Measurements from ENCODE around the gene FXYD1.
A peak's percentile ranks its signal among the peaks of the same experiment; 100 is the strongest.
"Not testable (repeated sequence)": the region's sequence is repeated elsewhere in the genome, so short reads cannot be mapped to it uniquely, and the experiment has no call there.

The FXYD1 gene

GRCh38 chr19:35125270-35125717, 13.3 kb upstream of the FXYD1 start:
- no peak for DNase-seq (ENCODE audit: low read depth)

GRCh38 chr19:35125749-35126623, 12.6 kb upstream of the FXYD1 start:
- no peak for DNase-seq (ENCODE audit: low read depth)

- no peak for DNase-seq (ENCODE audit: low read depth)
These were observed 12.0 kb upstream of the FXYD1 start for GRCh38 chr19:35126624-35126959.

- DNase-seq (ENCODE audit: low read depth) = no peak
These were observed 10.8 kb upstream of the FXYD1 start for GRCh38 chr19:35127871-35128270.

- no peak for DNase-seq (ENCODE audit: low read depth)
These were observed 10.1 kb upstream of the FXYD1 start for GRCh38 chr19:35128398-35129057.

GRCh38 chr19:35129724-35130274, 8.8 kb upstream of the FXYD1 start:
- not testable (repeated sequence) for DNase-seq (ENCODE audit: low read depth)

GRCh38 chr19:35130761-35131720, 7.6 kb upstream of the FXYD1 start:
- DNase-seq (ENCODE audit: low read depth) = no peak

GRCh38 chr19:35132254-35132653, 6.4 kb upstream of the FXYD1 start:
- DNase-seq (ENCODE audit: low read depth) = no peak

- DNase-seq (ENCODE audit: low read depth) = no peak
These were observed 4.8 kb upstream of the FXYD1 start for GRCh38 chr19:35133826-35134225.

GRCh38 chr19:35134601-35135242, 3.9 kb upstream of the FXYD1 start, which contains the start of gene LGI4:
Gene LGI4 (minus strand): TSS chr19:35135059. CDS start chr19:35134680, 379 bp downstream.
- no peak for DNase-seq (ENCODE audit: low read depth)

- DNase-seq (ENCODE audit: low read depth) = no peak
These were observed 3.2 kb upstream of the FXYD1 start for GRCh38 chr19:35135389-35135909.

GRCh38 chr19:35136231-35136630, 2.4 kb upstream of the FXYD1 start:
- DNase-seq (ENCODE audit: low read depth) = no peak

GRCh38 chr19:35136977-35137702, 1.5 kb upstream of the FXYD1 start:
- DNase-seq (ENCODE audit: low read depth) = no peak

GRCh38 chr19:35140207-35140961, 1.8 kb downstream of the FXYD1 start:
- no peak for DNase-seq (ENCODE audit: low read depth)

GRCh38 chr19:35140962-35141836, 2.6 kb downstream of the FXYD1 start:
- DNase-seq (ENCODE audit: low read depth) = peak; percentile 96

GRCh38 chr19:35141837-35142605, 3.4 kb downstream of the FXYD1 start:
- no peak for DNase-seq (ENCODE audit: low read depth)

GRCh38 chr19:35142606-35143230, 4.1 kb downstream of the FXYD1 start:
- DNase-seq (ENCODE audit: low read depth) = peak; percentile 47
